Aorta (tissue), 5 donors: Measurements from ENCODE around the gene TSEN2. TPM values are rescaled to one million over a fixed set of nuclear protein-coding genes. Genes with fewer than 3 reads are reported as not detected.
"Not testable (repeated sequence)": the region's sequence is repeated elsewhere in the genome, so short reads cannot be mapped to it uniquely, and the experiment has no call there.

Source experiments
- ATAC-seq: fragments of 200-7000 bp; cut with Tn5 transposase; one replicate; pipeline ENCODE4 v1.9.1; 2022; ENCODE audit warnings: moderate library complexity; ENCODE audit not compliant: low FRiP score
- DNase-seq, 2 donors: peaks; one replicate each; pipeline ENCODE4 v3.0.0-alpha.2; 2020
- H3K27ac ChIP-seq, 2 donors: one replicate each; pipeline ENCODE4 v1.5.1; 2013; ENCODE audit warnings: low read length in 2 of 2, mild to moderate bottlenecking in 2 of 2, moderate library complexity in 2 of 2, control low read depth in 1 of 2, inconsistent platforms in 1 of 2, low read depth in 1 of 2
- H3K27me3 ChIP-seq, 2 donors: one replicate each; pipeline ENCODE4 v1.6.1; 2013; ENCODE audit warnings: control low read depth in 1 of 2, low read length in 1 of 2, mild to moderate bottlenecking in 1 of 2, moderate library complexity in 1 of 2; ENCODE audit not compliant: insufficient read depth in 2 of 2, control insufficient read depth in 1 of 2
- H3K36me3 ChIP-seq, 2 donors: one replicate each; pipeline ENCODE4 v1.6.1; 2013; ENCODE audit warnings: control low read depth in 1 of 2, low read length in 1 of 2, mild to moderate bottlenecking in 1 of 2; ENCODE audit not compliant: insufficient read depth in 2 of 2, control insufficient read depth in 1 of 2
- H3K4me1 ChIP-seq, 2 donors: one replicate each; pipeline ENCODE4 v1.6.1; 2013; ENCODE audit warnings: low read length in 2 of 2, control low read depth in 1 of 2, mild to moderate bottlenecking in 1 of 2, moderate library complexity in 1 of 2; ENCODE audit not compliant: insufficient read depth in 2 of 2, control insufficient read depth in 1 of 2
- H3K4me3 ChIP-seq, 2 donors: one replicate each; pipeline ENCODE4 v1.5.1; 2013; ENCODE audit warnings: low read length in 2 of 2, control low read depth in 1 of 2, mild to moderate bottlenecking in 1 of 2
- H3K9me3 ChIP-seq: one replicate; pipeline ENCODE4 v1.6.1; 2013; ENCODE audit warnings: mild to moderate bottlenecking, low read length; ENCODE audit not compliant: control insufficient read depth
- WGBS, 2 donors: extraction: QIAGEN DNeasy Blood & Tissue Kit; methylation state at CpG; one replicate each; pipeline ENCODE4 v1.1.7; 2013; 5-methylcytosine and 5-hydroxymethylcytosine counted together
- intact Hi-C, 2 donors: fragments of 100-400 bp; cut with DNase I; formaldehyde crosslinking; loops; one replicate each; pipeline versions ENCODE4 v1.14.2 to v1.15.0; 2022
- polyA plus RNA-seq, 2 donors: library from polyadenylated mRNA; stranded (reverse); fragments of 200-250 nt; gene quantifications; one replicate each; pipeline ENCODE4 v1.2.3, GENCODE V29; 2013
- total RNA-seq, 2 donors: library from RNA; stranded (reverse); fragmentation: NEBNext Ultra II Directional; extraction: Animal tissue kit (Norgen Biotek cat#: 25700); gene quantifications; one replicate each; pipeline ENCODE4 v1.2.1, GENCODE V29; 2021
- donor health status: healthy with polysubstance abuse.
- donor health status: Bipolar disorder and iron deficiency.
- donor health status: DM: no; HTN: no; CAD: no.
- donor health status: DM: no; HTN: no; CAD: no.
- donor health status: DM: yes; HTN: yes; CAD: no.

The TSEN2 gene
- total and polyA plus RNA-seq, 4 donors: 13.2 to 14.7 (median 13.4) TPM

GRCh38 chr3:12442654-12443501 is 41.4 kb upstream of the TSEN2 start:
- Histone ChIP-seq H3K9me3 (peaks cover 1% of the 10 kb centered on the region), H3K27me3 (no peaks in the 10 kb centered on the region), H3K4me3 (no peak overlapping the region), H3K36me3 (no peaks in the 10 kb centered on the region), H3K27ac (no peak overlapping the region), H3K4me1 (no peaks in the 10 kb centered on the region)
- DNase-seq (peak in 1 of 2 donors; percentile 28), ATAC-seq (no peak)
- 38 to 52% methylated on average over 20 of the region's 20 CpGs for WGBS, 2 donors
- intact Hi-C loops: no loop called here

- H3K9me3 ChIP-seq: peaks cover 1% of the 10 kb centered on the region
- H3K4me3 ChIP-seq: no peak overlapping the region
- intact Hi-C loops: no loop called here
- DNase-seq (peak in 1 of 2 donors; percentile 68), ATAC-seq (no peak)
- 87 to 89% methylated on average over 10 of the region's 10 CpGs for WGBS, 2 donors
- H3K27me3 ChIP-seq: no peaks in the 10 kb centered on the region
- H3K27ac ChIP-seq: no peak overlapping the region
- no peaks in the 10 kb centered on the region for H3K36me3 ChIP-seq
- no peaks in the 10 kb centered on the region for H3K4me1 ChIP-seq
Measured at GRCh38 chr3:12443781-12444522, 40.3 kb upstream of the TSEN2 start.

- intact Hi-C loops: no loop called here
- Histone ChIP-seq H3K4me3 (no peak overlapping the region), H3K4me1 (no peaks in the 10 kb centered on the region), H3K36me3 (no peaks in the 10 kb centered on the region), H3K27me3 (no peaks in the 10 kb centered on the region), H3K27ac (no peak overlapping the region), H3K9me3 (peaks cover 1% of the 10 kb centered on the region)
- WGBS, 2 donors: 56% methylated on average over 24 of the region's 24 CpGs
- ATAC-seq: no peak
- DNase-seq: peak in 1 of 2 donors; percentile 64
Measured at GRCh38 chr3:12444582-12445471, 39.5 kb upstream of the TSEN2 start.

GRCh38 chr3:12445523-12446240 is 38.6 kb upstream of the TSEN2 start:
- Histone ChIP-seq H3K27me3 (no peaks in the 10 kb centered on the region), H3K4me3 (no peak overlapping the region), H3K4me1 (no peaks in the 10 kb centered on the region), H3K36me3 (no peaks in the 10 kb centered on the region), H3K27ac (no peak overlapping the region), H3K9me3 (peaks cover 1% of the 10 kb centered on the region)
- intact Hi-C loops: no loop called here
- ATAC-seq (no peak), DNase-seq (peak in 1 of 2 donors; percentile 52)
- WGBS, 2 donors: 85 to 95% methylated on average over 8 of the region's 8 CpGs

- Histone ChIP-seq H3K4me3 (no peak overlapping the region), H3K9me3 (peaks cover 1% of the 10 kb centered on the region), H3K36me3 (no peaks in the 10 kb centered on the region), H3K4me1 (no peaks in the 10 kb centered on the region), H3K27me3 (no peaks in the 10 kb centered on the region), H3K27ac (no peak overlapping the region)
- DNase-seq: no peak
- no peak for ATAC-seq
- 90% methylated on average over 7 of the region's 7 CpGs for WGBS, 2 donors
- intact Hi-C loops: no loop called here
Measured at GRCh38 chr3:12446298-12446697, 38.0 kb upstream of the TSEN2 start.

- H3K4me3 ChIP-seq: no peak overlapping the region
- H3K27ac ChIP-seq: no peak overlapping the region
- H3K4me1 ChIP-seq: no peaks in the 10 kb centered on the region
- DNase-seq (no peak), ATAC-seq (no peak)
- H3K36me3 ChIP-seq: no peaks in the 10 kb centered on the region
- WGBS, 2 donors: 91 to 93% methylated on average over 4 of the region's 4 CpGs
- no peaks in the 10 kb centered on the region for H3K27me3 ChIP-seq
- H3K9me3 ChIP-seq: peaks cover 1% of the 10 kb centered on the region
- intact Hi-C loops: no loop called here
Measured at GRCh38 chr3:12447075-12447474, 37.2 kb upstream of the TSEN2 start.

- H3K4me1 ChIP-seq, H3K27ac ChIP-seq, H3K9me3 ChIP-seq, H3K36me3 ChIP-seq, ATAC-seq, DNase-seq, H3K4me3 ChIP-seq, intact Hi-C loops, H3K27me3 ChIP-seq: not testable (repeated sequence)
- 75 to 77% methylated on average over 4 of the region's 4 CpGs for WGBS, 2 donors
Measured at GRCh38 chr3:12448404-12449202, 35.7 kb upstream of the TSEN2 start.
